ENCODE results near the gene HSPG2.

GRCh38 chr1:21801100-21801499, 136.0 kb downstream of the HSPG2 start:
- TF ChIP-seq CTCF (conservative IDR thresholded peaks at IDR 0.05; ENCODE audit: low read depth, low read length) (no peak), EZH2phosphoT487 (IDR thresholded peaks at IDR 0.05; ENCODE audit: borderline replicate concordance, low read length) (no peak)

All from PC-3 (cell line).